Stimulated activated CD4-positive, alpha-beta T cell treated with anti-CD3 and anti-CD28 coated beads, Interleukin-1b, Interleukin-23, amount 100 ng/mL, for 24 hours (primary cell): ENCODE measurements around the gene FBRSL1.

ENCODE experiments used
- DNase-seq, 4 experiments: peaks; one replicate each; pipeline ENCODE4 v3.0.0-alpha.2; 2020; ENCODE audit warnings: low read depth in 4 of 4, low spot score in 1 of 4

Gene FBRSL1

GRCh38 chr12:132483208-132483607 lies 6.7 kb upstream of the FBRSL1 start:
- DNase-seq = no peak

GRCh38 chr12:132483612-132484011 lies 6.3 kb upstream of the FBRSL1 start:
- no peak for DNase-seq

- no peak for DNase-seq
Measured at GRCh38 chr12:132484183-132484890, 5.6 kb upstream of the FBRSL1 start.

GRCh38 chr12:132484891-132485441 lies 5.0 kb upstream of the FBRSL1 start:
- no peak for DNase-seq

- DNase-seq = no peak
Measured at GRCh38 chr12:132485619-132486018, 4.3 kb upstream of the FBRSL1 start.

GRCh38 chr12:132486168-132486567 lies 3.8 kb upstream of the FBRSL1 start:
- DNase-seq = no peak

GRCh38 chr12:132486576-132486975 lies 3.4 kb upstream of the FBRSL1 start:
- no peak for DNase-seq

GRCh38 chr12:132487311-132487741 lies 2.6 kb upstream of the FBRSL1 start:
- no peak for DNase-seq

- DNase-seq = no peak
Measured at GRCh38 chr12:132488127-132489077, 1.5 kb upstream of the FBRSL1 start.

- peak in 3 of 4 experiments; percentile 26 to 42 (median 33) for DNase-seq
Measured at GRCh38 chr12:132489078-132489601, 811 bp upstream of the FBRSL1 start.

- DNase-seq = no peak
Measured at GRCh38 chr12:132490422-132491137, 629 bp downstream of the FBRSL1 start.

- DNase-seq = no peak
Measured at GRCh38 chr12:132491138-132491663, 1.2 kb downstream of the FBRSL1 start.

GRCh38 chr12:132491761-132492378 lies 1.9 kb downstream of the FBRSL1 start:
- DNase-seq = no peak

- DNase-seq = no peak
Measured at GRCh38 chr12:132492522-132492921, 2.6 kb downstream of the FBRSL1 start.

GRCh38 chr12:132492951-132493350 lies 3.0 kb downstream of the FBRSL1 start:
- DNase-seq = no peak

- DNase-seq = no peak
Measured at GRCh38 chr12:132493482-132494178, 3.7 kb downstream of the FBRSL1 start.

- no peak for DNase-seq
Measured at GRCh38 chr12:132494294-132495164, 4.6 kb downstream of the FBRSL1 start.

- DNase-seq = no peak
Measured at GRCh38 chr12:132495165-132495544, 5.2 kb downstream of the FBRSL1 start.
